CD4-positive, alpha-beta T cell treated with Interleukin-6 at 100 ng/mL for 8 hours (primary cell): ENCODE measurements around the gene NKAIN2.

Experiments used
- DNase-seq: peaks from one replicate; pipeline ENCODE4 v3.0.0-alpha.2; 2020; ENCODE audit warnings: mixed read lengths, low spot score

The NKAIN2 gene

DNA sequence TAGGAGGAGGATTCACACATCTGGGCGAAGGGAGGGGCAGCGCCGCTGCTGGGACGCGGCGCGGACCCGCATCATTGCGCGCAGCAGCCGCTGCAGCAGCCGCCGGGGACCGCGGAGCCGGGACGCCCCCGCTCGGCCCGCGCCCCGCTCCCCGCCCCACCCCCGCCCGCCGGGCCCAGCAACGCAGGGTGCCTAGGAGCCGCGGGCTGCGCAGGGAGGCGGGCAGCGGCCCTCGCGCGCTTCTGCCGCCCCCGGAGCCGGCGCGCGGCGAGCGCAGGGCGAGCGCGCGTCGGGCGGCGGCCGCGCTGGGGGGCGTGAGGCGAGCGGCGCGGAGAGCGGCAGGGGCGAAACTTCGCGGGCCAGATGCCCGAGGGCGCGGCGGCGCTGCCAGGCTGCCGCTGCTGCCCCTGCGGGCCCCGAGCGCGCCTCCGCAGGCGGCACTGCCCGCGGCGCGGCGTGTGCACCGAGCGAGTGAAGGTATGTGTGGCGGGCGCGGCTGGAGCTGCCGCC, at the start of gene NKAIN2:
Gene NKAIN2 (plus strand): TSS at position 362 of the 510 bp plus-strand sequence.
- DNase-seq: no peak

DNA sequence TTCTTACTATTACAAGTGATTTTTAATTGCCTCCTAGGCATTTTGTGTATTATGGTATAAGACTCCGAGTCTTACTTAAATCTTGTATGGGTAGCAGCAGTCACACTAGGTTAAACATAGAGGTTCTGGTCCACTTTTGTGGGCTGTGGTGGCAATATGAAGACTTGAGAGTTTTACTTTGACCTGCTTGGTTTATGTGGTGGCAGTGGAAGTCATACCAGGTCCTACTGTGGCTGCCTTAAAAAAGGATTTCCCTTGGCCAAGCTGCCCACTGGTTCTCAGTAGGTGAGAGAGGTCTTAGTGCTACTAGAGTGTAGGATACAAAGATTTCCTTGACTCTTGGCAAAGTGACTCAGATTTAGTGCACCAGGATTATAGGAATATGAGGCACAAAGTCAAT, 44.2 kb upstream of the NKAIN2 start:
- DNase-seq: no peak

DNA sequence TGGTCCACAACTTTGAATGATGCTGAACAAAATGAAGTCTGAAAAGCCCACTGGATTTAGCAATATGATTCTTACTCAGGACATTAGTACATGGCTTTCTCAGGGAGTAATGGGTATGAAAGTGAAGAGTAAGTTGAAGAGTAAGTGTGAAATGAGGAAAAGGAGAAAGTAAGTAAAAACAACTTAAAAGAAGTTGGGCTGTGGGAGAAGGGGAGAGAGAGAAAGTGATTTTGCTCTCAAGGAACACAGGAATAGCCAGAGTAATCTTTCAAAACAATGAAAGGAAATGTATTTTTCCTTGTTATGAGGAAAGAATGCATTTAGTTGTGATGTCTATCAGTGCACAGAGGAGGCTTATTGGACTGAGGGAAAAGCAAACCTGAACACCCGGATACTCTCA, 39.8 kb upstream of the NKAIN2 start:
- no peak for DNase-seq

DNA sequence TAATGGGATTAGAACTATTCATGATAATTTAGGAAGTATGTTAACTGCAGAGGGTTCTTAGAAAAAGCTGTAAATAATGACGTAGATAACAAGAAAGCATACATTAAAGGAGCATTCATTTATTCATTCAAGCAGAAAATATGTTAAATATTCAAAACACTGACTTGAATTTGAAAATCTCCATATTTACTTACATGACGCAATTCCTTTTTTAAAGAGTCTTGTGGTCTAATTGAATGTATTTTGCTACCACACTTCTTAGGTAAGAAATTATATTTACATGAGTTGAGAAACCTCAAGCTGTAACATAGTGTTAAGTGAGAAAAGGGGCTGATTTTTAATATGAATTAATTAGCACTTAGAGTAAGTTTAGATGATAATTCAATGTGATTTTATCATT, 38.9 kb upstream of the NKAIN2 start:
- DNase-seq: no peak

DNA sequence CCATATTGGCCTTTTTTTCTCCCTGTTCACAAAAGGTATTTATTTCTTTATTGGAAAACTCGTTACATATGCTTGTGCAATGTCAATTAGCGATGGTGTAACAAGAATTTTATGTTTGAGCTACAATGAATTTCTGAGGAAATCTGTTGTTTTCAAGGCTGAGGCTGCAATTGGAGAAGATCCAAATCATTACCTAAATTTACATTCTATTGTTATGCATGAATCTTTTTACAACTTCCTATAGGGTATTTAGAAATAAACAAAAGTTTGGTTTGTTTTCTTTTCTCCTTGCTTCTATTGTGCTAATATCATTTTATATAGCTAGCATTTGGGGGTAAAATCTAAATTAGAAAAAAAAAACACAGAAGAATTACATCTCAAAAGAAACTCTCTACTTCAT, 34.7 kb upstream of the NKAIN2 start:
- DNase-seq: no peak

DNA sequence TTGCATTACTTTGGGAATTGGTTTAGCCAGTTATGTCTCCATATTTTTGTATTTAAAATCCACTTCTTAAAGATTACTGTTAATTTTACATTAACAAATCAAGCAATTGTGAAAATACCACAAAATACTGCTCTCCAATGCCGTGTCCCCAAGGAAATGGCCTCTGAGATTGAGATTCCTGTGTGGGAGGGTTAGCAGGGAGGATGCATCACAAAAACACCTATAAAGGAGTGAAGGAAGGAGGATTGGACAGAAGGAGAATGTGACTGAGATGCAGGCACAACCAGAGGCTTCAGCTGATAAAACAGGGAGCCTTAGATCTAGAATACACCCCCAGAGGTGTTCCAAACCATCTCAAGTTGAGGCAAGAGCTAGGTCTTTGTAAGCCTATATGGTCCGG, 34.2 kb upstream of the NKAIN2 start:
- no peak for DNase-seq

DNA sequence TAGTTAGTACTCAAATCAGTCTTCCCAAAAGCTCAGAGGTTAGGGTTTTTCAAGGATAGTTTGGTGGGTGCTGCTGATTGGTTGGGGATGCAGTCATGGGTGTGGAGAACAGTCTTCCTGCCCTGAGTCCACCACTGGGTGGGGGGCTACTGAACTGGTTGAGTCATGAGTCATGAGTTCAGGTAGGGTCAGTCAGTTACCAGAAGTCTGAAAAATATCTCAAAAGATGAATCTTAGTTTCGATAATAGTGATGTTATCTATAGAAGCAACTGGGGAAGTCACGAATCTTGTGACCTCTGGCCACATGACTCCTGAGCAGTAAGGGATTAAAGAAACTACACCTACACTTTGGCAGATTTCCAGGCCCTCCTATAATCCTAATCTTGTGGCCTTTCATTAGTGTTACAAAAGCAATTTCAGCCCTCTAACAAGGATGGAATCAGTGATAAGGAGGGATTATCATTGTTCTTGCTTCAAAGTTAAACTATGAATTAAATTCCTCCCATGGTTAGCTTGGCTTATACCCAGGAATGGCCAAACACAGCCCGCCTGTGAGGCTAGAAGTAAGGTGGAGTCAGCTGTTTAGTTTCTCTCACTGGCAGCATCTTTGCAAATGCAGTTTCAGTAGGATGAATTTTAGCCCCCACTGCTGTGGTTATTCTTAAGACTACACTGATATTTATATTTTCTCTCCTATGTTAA, 33.3 kb upstream of the NKAIN2 start:
- no peak for DNase-seq

DNA sequence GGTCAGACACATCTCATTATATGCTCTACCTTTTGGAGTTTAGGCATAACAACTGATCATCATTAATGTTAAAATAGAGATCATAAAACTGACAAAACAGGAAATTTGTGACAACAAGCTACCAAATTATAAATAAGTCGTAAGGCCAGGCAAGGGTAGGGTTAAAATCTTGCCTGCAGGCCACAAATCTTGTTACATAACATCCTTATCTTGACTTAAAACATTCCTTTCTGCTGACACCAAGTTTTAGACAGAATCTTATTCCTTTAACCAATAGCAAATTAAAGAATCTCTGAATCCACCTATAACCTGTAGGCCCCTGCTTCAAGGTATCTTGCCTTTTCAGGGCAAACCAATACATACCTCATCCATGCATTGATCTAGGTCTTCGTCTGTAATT, 32.5 kb upstream of the NKAIN2 start:
- no peak for DNase-seq

DNA sequence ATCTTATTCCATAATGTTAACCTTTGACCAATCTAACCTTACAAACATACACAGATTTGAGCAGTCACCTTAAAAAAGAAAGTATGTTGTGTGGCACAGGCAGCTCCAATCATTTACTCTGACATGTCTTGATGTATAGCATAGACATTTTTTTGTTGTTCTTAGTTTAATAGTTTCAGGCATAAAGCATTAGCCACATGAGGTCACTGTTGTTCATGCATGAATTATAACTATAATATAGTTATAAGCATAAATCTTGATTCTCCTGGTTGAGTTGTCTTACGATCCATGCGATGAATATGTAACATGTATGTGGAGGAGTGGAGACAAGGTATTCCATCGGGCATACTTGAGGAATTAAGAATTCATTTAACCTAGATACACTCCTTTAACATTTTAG, 26.1 kb upstream of the NKAIN2 start:
- no peak for DNase-seq

DNA sequence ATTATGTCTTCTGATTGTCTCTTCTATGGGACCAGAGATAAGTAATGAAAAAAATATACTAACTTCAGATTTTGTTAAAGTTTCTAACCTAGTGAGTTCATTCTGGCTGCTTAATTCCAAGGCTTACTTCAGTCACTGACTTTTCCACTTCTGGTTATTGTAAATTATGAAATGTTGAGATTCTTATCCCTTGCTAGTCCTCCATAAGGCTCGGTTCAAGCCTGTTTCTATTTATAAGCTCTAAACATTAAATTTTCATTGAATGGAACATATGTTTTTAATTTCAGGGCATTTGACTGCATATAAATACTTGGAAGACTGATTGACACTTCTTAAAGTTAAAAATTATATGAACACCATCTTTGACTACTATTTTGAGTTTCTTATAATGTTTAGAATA, 23.6 kb upstream of the NKAIN2 start:
- DNase-seq: no peak

DNA sequence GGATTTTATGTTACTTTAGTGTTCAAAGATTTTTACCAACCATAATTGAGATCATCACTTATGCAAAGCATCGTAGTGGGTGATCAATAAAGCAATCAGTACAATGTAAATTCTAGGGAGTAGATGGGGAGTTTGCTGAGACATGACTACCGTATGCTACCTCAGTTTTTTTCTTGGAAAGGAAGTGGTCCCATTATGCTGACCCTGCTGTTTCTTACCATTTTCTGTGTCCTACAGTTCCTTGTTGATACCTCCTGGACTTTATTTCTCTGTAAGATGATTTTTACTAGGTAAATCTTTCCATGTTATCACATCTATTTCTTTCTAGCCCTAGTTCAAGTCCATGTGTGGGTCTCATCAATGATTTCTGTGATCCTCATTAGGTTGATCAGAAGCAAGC, 19.3 kb upstream of the NKAIN2 start:
- no peak for DNase-seq

DNA sequence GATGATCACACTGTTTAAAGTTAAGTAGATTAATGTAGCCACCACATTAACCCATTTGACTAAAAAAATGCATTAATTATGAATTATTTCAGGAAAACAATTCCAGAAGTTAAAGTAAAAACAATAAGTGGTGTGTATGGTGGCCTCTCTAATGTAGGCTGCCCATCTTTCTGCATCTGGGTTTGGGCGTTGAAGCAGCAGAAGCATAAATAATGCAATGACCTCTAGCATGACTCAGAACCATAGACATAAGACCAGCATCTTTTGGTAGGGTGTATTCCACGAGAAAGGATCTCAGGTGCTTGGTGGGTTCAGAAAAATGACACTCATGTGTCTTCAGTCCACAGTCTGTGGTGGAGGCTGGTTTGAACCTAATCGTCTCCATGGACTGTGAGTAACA, 18.6 kb upstream of the NKAIN2 start:
- DNase-seq: no peak

DNA sequence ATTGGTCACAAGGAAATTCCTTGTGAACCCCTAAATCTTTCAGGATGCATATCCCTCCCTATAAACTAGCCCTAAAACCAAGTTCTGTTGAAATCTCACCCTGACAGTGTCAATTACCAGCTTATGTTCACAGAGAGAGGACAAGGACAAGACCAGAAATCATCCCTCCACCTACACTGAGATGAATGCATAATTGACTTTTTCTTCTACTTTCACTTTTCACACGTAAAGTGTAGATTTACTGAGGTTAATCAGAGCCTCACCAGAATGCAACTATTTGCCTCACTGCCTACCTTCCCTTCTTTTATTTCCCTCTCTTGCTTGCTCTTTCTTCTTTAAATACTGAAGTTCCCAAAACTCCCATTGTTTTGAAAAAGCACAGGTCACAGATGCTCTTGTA, 15.3 kb upstream of the NKAIN2 start:
- no peak for DNase-seq

DNA sequence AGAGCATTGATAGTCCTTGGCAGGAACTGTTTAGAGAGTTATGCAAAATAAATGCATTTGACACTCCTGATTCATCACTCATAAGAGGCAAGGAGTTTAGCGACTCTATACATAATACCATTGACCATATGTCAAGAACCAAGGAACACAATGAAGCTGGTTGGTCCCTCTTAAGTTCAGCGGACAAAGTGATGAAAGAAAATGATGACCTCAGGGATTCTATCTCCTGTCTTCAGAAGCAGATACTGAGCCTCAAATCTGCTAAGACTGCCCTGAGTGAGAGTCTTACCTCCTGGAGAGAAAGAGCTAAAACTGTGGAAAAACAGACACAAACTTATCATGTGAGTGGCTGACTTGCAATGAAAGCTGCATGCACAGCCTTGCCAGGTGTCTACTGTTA, 9.5 kb upstream of the NKAIN2 start:
- no peak for DNase-seq

DNA sequence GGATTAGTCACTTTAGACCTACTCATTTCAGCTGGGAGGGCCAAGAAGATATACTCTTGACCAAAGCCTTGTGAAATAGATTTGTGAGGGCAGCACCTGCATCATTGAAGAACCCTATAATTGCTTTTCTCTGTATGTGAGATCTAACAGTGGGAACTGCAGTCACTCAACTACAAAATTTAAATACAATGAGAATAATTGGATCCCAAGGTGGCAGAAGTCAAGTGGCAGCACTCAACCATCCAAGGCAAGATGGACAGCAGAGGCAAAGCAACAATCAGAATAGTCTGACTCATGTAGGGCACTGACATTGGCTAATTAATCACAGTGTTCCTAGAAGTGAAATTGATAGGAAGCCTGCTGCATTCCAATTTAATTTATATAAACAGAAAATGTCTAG, 8.9 kb upstream of the NKAIN2 start:
- no peak for DNase-seq

DNA sequence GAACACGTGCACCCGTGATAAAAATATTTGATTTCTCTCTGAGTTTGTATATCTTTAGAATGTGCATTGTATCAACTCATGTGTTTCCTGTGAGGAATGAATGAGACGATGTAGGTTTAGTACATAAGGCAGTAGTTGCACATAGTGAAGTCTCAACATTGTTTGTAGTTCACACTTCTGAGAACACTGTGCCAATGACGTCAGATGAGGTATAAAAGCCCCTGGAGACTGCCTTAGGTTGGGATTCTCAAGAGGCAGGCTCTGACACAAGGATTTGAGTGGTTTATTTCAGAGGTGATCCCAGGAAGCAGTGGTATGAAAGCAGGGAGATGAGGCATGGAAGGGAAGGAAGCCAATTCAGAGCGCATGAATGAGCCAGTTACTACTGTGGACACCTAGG, 2.6 kb upstream of the NKAIN2 start:
- DNase-seq: no peak

DNA sequence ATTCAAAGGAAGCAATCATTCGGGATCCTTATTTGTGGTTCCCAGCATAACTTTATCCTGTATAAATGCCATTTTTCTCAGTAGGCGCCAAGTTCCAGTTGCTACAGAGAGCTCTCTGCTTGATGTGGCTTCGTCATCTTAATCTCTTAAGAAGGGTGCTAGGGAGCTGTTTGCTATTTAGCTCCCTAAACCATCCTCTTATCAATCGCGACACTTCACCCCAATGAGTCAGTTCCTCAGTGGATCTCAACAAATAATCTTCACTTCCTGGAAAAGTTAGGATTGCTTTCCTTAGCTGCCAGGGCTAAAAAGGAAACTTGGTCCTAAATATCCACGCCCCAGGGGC, 1.3 kb upstream of the NKAIN2 start:
- no peak for DNase-seq

DNA sequence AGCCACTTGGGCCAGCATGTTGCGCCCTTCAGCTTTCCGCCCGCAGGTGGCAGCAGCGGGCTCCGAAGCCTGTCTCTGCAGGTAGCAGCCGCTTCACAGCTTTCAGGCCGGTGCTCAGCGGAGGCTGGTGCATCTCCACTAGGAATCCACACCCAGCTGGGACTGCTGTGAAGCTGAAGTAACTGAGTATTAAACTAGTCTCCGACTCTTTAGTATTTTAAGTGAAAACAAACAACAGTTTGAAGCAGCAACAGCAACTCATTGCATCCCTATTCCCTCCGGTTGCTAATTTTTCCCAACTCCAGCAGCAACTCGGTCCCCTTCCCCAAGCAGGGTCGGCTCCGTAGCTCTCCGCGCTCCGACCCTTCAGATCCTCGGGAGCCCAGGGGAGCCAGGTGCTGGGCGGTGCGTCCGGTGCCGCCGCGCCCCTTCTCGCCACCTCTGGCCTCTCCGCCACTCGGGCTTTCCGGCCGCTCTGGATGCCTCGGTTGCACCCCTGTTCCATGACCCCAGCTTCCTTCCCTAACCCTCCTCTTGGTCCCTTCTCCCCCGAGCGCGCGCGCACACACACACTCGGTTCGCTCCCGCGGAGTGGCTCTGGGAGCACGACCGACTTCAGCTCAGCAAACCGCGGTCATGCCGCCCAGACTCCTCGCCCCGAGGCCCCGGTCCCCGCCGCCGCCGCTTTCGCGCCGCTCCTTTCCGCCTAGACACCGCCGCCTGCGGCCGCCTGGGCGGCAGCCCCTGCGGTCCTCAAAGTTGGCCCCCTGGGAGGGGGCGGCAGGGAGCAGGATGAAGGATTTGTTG, 765 bp upstream of the NKAIN2 start:
- DNase-seq: peak; percentile 17

DNA sequence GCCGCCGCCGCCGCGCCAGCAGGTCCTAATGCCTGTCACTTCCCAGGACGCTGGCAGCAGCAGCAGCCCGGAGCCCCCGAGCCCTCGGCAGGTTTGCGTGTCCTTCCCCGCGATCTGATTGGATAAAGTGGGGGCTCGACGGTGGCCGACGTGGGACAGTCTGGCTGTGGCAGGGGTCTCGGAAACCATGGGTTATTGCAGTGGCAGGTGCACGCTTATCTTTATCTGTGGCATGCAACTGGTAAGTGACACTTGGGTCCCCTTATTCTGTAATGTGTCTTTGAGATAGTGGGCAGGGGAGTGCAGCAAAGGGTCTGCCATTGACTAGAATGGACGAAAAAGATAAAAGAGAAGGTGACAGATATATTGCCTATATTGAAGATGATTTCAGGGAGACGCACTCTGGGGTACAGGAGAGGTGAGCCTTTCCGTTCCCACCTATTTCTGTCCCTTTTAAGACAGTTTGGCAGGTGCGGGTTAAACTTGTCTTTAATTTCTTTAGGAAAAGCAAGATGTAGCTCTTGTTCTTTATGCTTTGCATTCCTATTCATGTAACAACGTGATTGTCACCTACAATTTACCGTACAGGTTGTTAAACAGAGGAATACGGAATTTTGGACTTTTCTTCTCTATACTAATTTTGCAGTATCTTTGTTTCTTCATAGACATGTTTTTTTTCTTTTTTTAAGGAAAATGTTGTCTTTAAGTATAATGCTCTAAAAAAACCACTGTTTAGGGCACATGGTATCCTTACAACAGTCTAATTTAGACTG, 535 bp downstream of the NKAIN2 start:
- no peak for DNase-seq

DNA sequence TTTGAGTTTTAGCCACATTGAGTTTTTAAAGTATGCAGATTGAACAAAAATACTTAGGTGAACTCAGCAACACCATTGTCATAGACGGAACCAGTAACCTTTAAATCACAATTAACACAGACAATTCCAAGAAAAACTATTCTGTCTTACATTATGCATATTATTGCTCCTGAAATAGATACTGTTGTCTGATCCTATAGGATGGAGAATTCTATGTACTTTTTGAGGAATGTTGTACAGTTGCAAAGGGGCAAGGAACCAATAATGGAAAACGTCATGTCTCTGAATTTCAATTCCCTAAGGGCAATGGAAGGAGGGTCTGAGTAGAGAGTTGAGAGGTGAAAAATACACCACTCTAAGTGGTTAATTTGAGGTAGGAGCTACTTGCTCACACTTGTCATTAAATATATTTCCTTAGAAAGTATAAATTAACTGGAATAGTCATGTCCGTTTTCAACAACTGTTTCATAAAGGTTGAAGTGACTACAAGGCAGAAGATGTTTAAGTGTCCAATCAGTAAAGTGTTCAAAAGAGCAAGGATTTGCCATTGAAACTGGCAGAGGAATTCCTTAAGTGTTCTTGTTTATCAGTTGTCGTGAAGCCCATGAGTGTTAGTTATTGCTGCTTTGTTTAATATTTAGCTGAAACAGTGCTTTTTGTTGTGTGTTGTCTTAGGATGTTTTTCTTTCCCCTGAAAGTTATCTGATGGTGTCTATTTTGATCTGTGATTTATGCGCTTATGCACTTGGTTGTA, 1.3 kb downstream of the NKAIN2 start:
- no peak for DNase-seq

DNA sequence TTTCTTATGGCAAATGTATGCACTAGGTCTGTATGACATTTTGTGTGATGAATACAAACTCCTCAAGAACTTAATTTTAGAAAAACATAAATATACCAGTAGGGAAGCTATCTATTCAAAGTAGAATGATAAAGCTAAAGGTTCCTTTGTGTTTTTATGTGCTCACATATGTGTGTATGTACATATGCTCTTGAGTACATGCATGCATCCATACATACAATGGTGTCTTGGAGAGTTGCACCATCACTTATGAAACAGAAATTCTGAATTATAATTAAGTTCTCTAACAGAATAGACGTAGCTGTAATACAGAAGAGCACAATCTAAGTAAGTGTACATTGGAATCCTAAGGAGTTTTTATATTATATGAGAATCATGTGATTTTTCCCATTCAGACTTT, 2.3 kb downstream of the NKAIN2 start:
- no peak for DNase-seq

DNA sequence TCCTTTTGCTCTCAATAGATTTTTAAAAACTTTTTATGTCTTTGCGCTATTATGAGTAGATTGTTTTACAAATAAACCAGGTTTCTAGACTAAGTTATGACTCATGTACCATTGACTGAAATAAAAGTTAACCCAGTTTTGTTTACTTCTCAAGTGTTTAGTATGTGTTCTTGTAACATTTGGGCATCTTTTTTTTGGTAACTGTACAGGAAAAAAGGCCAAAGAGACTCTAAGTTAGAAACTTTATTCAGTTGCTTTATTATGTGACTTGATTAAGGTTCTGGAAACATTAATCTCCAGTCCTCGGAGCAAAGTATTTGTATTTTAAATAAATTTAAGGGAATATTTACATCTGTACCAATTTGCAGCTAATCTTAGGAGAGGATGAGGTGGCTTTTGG, 2.9 kb downstream of the NKAIN2 start:
- DNase-seq: no peak
